Measurements from ENCODE around the gene MAPK14.

Gene MAPK14

DNA sequence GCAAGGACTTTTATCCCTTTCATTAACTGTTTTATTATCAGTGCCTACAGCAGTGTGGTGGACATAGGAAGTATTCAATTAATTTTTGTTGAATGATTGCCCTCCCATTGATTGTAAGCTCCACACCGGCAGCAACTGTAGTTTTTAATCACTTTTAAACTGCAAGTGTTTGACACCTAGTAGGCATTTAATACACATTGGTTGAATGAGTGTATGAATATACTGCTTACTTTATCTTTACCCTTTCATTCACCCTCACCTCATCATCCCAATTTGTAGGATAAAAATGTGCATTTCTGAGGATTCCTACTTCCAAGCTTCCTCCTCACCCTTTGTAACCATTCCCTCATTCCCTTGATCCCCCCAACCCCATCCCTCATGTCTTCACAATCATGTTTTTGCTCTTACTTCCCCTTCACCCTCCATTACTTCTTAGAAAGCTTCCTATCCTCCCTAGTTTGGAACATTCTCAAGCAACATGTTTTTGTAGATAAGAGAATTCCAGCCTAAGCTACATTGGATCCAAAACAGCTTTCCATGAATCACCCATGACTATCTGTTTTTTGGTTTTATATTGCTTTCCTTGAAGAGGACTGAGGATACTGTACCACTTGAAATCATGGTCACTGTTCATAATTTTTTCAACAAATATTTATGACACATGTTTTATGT, 2.2 kb upstream of the MAPK14 start:
- H4K91ac ChIP-seq (ENCODE audit: low read length): no peak overlapping the region
- H3K4me1 ChIP-seq (ENCODE audit: control insufficient read depth, insufficient read depth, low read depth, low read length): peaks cover 5% of the 10 kb centered on the region
- no peak overlapping the region for H3K4me2 ChIP-seq (ENCODE audit: low read length, poor library complexity, severe bottlenecking)
- H2AK5ac ChIP-seq (ENCODE audit: low read length, severe bottlenecking): no peak overlapping the region
- no peak overlapping the region for H3K18ac ChIP-seq (ENCODE audit: low read depth in 1 of 2, low read length in 2 of 2)
- WGBS: no CpG with 5 or more reads among the region's 1 CpG
- H3K4me3 ChIP-seq (ENCODE audit: insufficient read depth in 1 of 2, low read depth in 1 of 2, low read length in 2 of 2): no peak overlapping the region
- no peak overlapping the region for H3K27ac ChIP-seq (ENCODE audit: low read length, poor library complexity, severe bottlenecking)
- H3K9me3 ChIP-seq (ENCODE audit: control insufficient read depth, low read length): no peaks in the 10 kb centered on the region
- H3K79me1 ChIP-seq (replicated peaks; ENCODE audit: low read length, poor library complexity, severe bottlenecking): no peaks in the 10 kb centered on the region
- H3K27me3 ChIP-seq (ENCODE audit: control insufficient read depth in 1 of 2, insufficient read depth in 1 of 2, low read length in 2 of 2): no peaks in the 10 kb centered on the region
- no peaks in the 10 kb centered on the region for H3K36me3 ChIP-seq (ENCODE audit: control insufficient read depth in 1 of 2, insufficient read depth in 2 of 2, low read depth in 1 of 2, low read length in 2 of 2)
- H3K4ac ChIP-seq (ENCODE audit: low read depth in 1 of 2, low read length in 2 of 2): no peak overlapping the region
- no peak overlapping the region for H3K23ac ChIP-seq (ENCODE audit: low read length in 2 of 2)
- H2BK15ac ChIP-seq (ENCODE audit: low read depth, poor library complexity, severe bottlenecking): no peak overlapping the region
- no peak overlapping the region for H2BK12ac ChIP-seq (ENCODE audit: low read length in 2 of 2)
- H2AFZ ChIP-seq (ENCODE audit: low read depth, low read length): no peak overlapping the region
- H2BK5ac ChIP-seq (ENCODE audit: low read depth, low read length, poor library complexity, severe bottlenecking): no peak overlapping the region
- H4K8ac ChIP-seq (ENCODE audit: low read length): no peak overlapping the region
- H3K14ac ChIP-seq (ENCODE audit: low read length in 2 of 2): no peak overlapping the region
- no peak overlapping the region for H2BK120ac ChIP-seq (ENCODE audit: low read depth, low read length)
- H3K9ac ChIP-seq (ENCODE audit: low read length): peak overlapping the region; percentile 31
- DNase-seq: peak; percentile 37

DNA sequence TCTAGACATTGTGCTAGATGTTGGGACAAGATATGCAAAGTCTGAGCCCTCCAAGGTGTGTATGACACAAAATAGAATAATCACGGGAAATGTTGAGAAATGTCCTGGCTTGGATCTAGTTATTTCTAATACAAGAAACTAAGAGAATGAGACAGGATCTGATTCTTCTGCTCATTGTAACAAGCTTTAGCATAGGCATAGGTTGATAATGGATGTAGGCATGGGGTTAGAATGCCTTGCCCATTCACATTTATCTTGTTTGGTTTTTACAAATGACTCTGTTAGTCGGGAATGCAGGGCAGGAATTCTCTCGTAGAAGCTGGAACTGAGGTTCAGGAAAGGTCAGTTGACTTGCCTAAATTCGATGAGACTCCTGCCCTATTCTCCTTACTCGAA, 1.7 kb upstream of the MAPK14 start:
- no peak overlapping the region for H2AK5ac ChIP-seq (ENCODE audit: low read length, severe bottlenecking)
- H3K4me3 ChIP-seq (ENCODE audit: insufficient read depth in 1 of 2, low read depth in 1 of 2, low read length in 2 of 2): no peak overlapping the region
- no peak overlapping the region for H2BK5ac ChIP-seq (ENCODE audit: low read depth, low read length, poor library complexity, severe bottlenecking)
- H2AFZ ChIP-seq (ENCODE audit: low read depth, low read length): no peak overlapping the region
- H3K36me3 ChIP-seq (ENCODE audit: control insufficient read depth in 1 of 2, insufficient read depth in 2 of 2, low read depth in 1 of 2, low read length in 2 of 2): no peaks in the 10 kb centered on the region
- no peak overlapping the region for H3K18ac ChIP-seq (ENCODE audit: low read depth in 1 of 2, low read length in 2 of 2)
- H3K79me1 ChIP-seq (replicated peaks; ENCODE audit: low read length, poor library complexity, severe bottlenecking): no peaks in the 10 kb centered on the region
- peaks cover 5% of the 10 kb centered on the region for H3K4me1 ChIP-seq (ENCODE audit: control insufficient read depth, insufficient read depth, low read depth, low read length)
- no peak overlapping the region for H3K4me2 ChIP-seq (ENCODE audit: low read length, poor library complexity, severe bottlenecking)
- H4K91ac ChIP-seq (ENCODE audit: low read length): no peak overlapping the region
- H2BK12ac ChIP-seq (ENCODE audit: low read length in 2 of 2): no peak overlapping the region
- no peak overlapping the region for H3K4ac ChIP-seq (ENCODE audit: low read depth in 1 of 2, low read length in 2 of 2)
- no peak overlapping the region for H2BK15ac ChIP-seq (ENCODE audit: low read depth, poor library complexity, severe bottlenecking)
- no peak overlapping the region for H3K23ac ChIP-seq (ENCODE audit: low read length in 2 of 2)
- 26% methylated on average over 5 of the region's 5 CpGs for WGBS
- H4K8ac ChIP-seq (ENCODE audit: low read length): no peak overlapping the region
- H3K14ac ChIP-seq (ENCODE audit: low read length in 2 of 2): no peak overlapping the region
- no peaks in the 10 kb centered on the region for H3K27me3 ChIP-seq (ENCODE audit: control insufficient read depth in 1 of 2, insufficient read depth in 1 of 2, low read length in 2 of 2)
- H2BK120ac ChIP-seq (ENCODE audit: low read depth, low read length): no peak overlapping the region
- H3K9ac ChIP-seq (ENCODE audit: low read length): peak overlapping the region; percentile 31
- H3K9me3 ChIP-seq (ENCODE audit: control insufficient read depth, low read length): no peaks in the 10 kb centered on the region
- no peak overlapping the region for H3K27ac ChIP-seq (ENCODE audit: low read length, poor library complexity, severe bottlenecking)
- peak; percentile 41 for DNase-seq

DNA sequence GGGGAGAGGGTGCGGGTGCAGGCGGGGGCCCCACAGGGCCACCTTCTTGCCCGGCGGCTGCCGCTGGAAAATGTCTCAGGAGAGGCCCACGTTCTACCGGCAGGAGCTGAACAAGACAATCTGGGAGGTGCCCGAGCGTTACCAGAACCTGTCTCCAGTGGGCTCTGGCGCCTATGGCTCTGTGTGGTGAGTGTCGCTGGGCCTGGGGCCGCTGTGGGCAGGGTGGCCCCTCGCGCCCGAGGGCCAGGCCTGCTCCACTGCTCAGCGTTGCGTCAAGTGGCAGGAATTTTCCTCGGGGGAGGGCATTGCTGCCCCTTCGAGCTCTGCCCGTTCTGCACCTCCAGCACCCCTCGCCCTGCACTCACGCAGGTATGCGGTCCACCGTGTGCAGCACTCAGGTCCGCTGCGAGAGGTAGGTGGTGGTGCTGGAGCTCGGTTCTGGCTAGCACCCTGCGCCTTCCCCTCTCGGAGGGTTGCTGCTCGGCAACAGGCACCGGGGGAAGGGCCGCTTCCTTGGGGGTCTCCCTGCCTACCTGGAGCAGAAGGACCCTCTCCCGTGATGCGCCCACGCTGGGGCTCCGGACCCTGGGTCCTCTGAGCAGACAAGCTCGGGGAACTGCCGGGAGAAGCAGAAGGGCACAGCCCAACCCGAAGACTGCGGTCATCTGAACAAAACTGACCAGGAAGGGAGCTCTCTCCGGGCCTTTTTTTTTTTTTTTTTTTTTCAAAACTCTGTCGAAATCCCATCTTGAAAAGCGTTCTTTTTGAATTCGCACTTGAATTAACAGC, 674 bp downstream of the MAPK14 start:
- Histone ChIP-seq H3K4ac (ENCODE audit: low read depth in 1 of 2, low read length in 2 of 2) (peak overlapping the region; percentile 92 to 97), H3K4me1 (ENCODE audit: control insufficient read depth, insufficient read depth, low read depth, low read length) (peaks cover 5% of the 10 kb centered on the region), H3K79me1 (replicated peaks; ENCODE audit: low read length, poor library complexity, severe bottlenecking) (no peaks in the 10 kb centered on the region), H3K4me3 (ENCODE audit: insufficient read depth in 1 of 2, low read depth in 1 of 2, low read length in 2 of 2) (peak overlapping the region; percentile 91 to 99), H2BK120ac (ENCODE audit: low read depth, low read length) (peak overlapping the region; percentile 21), H3K23ac (ENCODE audit: low read length in 2 of 2) (peak overlapping the region in 1 of 2 experiments; percentile 98), H4K8ac (ENCODE audit: low read length) (peak overlapping the region; percentile 85), H3K18ac (ENCODE audit: low read depth in 1 of 2, low read length in 2 of 2) (peak overlapping the region; percentile 91 to 94), H3K36me3 (ENCODE audit: control insufficient read depth in 1 of 2, insufficient read depth in 2 of 2, low read depth in 1 of 2, low read length in 2 of 2) (no peaks in the 10 kb centered on the region), H3K9ac (ENCODE audit: low read length) (peak overlapping the region; percentile 97), H2BK15ac (ENCODE audit: low read depth, poor library complexity, severe bottlenecking) (peak overlapping the region; percentile 57), H3K9me3 (ENCODE audit: control insufficient read depth, low read length) (no peaks in the 10 kb centered on the region), H2AK5ac (ENCODE audit: low read length, severe bottlenecking) (no peak overlapping the region), H3K27ac (ENCODE audit: low read length, poor library complexity, severe bottlenecking) (peak overlapping the region; percentile 75), H3K4me2 (ENCODE audit: low read length, poor library complexity, severe bottlenecking) (peak overlapping the region; percentile 81), H2BK12ac (ENCODE audit: low read length in 2 of 2) (peak overlapping the region in 1 of 2 experiments; percentile 70), H2AFZ (ENCODE audit: low read depth, low read length) (peak overlapping the region; percentile 33), H3K27me3 (ENCODE audit: control insufficient read depth in 1 of 2, insufficient read depth in 1 of 2, low read length in 2 of 2) (no peaks in the 10 kb centered on the region), H3K14ac (ENCODE audit: low read length in 2 of 2) (peak overlapping the region; percentile 43 to 97), H4K91ac (ENCODE audit: low read length) (peak overlapping the region; percentile 95), H2BK5ac (ENCODE audit: low read depth, low read length, poor library complexity, severe bottlenecking) (peak overlapping the region; percentile 77)
- DNase-seq: peak; percentile 48
- WGBS: under 1% methylated on average over 35 of the region's 44 CpGs

DNA sequence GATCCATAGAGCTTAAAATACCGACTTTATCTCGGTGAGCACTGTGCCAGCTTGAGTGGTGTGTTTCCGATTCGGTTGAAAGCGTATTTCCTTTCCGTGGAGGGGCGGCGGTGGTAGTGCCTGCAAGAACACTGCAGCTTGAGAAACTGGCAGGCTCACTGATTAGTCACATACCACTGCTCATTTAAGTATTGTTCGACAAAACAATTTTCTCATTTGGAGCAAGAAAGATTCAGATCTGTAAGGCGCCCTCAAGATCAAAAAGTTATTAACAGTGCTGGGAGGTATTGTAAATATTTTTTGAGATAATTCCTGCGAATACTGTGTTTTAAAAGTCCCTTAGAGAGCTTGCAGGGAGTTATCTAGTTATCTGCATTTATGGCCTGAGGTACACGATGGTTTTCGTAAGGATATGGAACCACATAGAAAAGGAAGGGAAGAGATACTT, 1.3 kb downstream of the MAPK14 start:
- H3K27me3 ChIP-seq (ENCODE audit: control insufficient read depth in 1 of 2, insufficient read depth in 1 of 2, low read length in 2 of 2): no peaks in the 10 kb centered on the region
- no peak overlapping the region for H2AK5ac ChIP-seq (ENCODE audit: low read length, severe bottlenecking)
- H3K27ac ChIP-seq (ENCODE audit: low read length, poor library complexity, severe bottlenecking): peak overlapping the region; percentile 75
- DNase-seq: peak; percentile 84
- H3K23ac ChIP-seq (ENCODE audit: low read length in 2 of 2): no peak overlapping the region
- peak overlapping the region in 1 of 2 experiments; percentile 86 for H3K18ac ChIP-seq (ENCODE audit: low read depth in 1 of 2, low read length in 2 of 2)
- no peaks in the 10 kb centered on the region for H3K79me1 ChIP-seq (replicated peaks; ENCODE audit: low read length, poor library complexity, severe bottlenecking)
- H2BK12ac ChIP-seq (ENCODE audit: low read length in 2 of 2): no peak overlapping the region
- H3K4me2 ChIP-seq (ENCODE audit: low read length, poor library complexity, severe bottlenecking): peak overlapping the region; percentile 81
- H3K14ac ChIP-seq (ENCODE audit: low read length in 2 of 2): no peak overlapping the region
- H4K8ac ChIP-seq (ENCODE audit: low read length): no peak overlapping the region
- H4K91ac ChIP-seq (ENCODE audit: low read length): no peak overlapping the region
- H3K4ac ChIP-seq (ENCODE audit: low read depth in 1 of 2, low read length in 2 of 2): no peak overlapping the region
- H2BK5ac ChIP-seq (ENCODE audit: low read depth, low read length, poor library complexity, severe bottlenecking): no peak overlapping the region
- H2BK120ac ChIP-seq (ENCODE audit: low read depth, low read length): peak overlapping the region; percentile 21
- H3K9me3 ChIP-seq (ENCODE audit: control insufficient read depth, low read length): no peaks in the 10 kb centered on the region
- peak overlapping the region; percentile 97 for H3K9ac ChIP-seq (ENCODE audit: low read length)
- under 1% methylated on average over 13 of the region's 13 CpGs for WGBS
- no peaks in the 10 kb centered on the region for H3K36me3 ChIP-seq (ENCODE audit: control insufficient read depth in 1 of 2, insufficient read depth in 2 of 2, low read depth in 1 of 2, low read length in 2 of 2)
- no peak overlapping the region for H2BK15ac ChIP-seq (ENCODE audit: low read depth, poor library complexity, severe bottlenecking)
- H2AFZ ChIP-seq (ENCODE audit: low read depth, low read length): no peak overlapping the region
- peak overlapping the region; percentile 91 to 99 for H3K4me3 ChIP-seq (ENCODE audit: insufficient read depth in 1 of 2, low read depth in 1 of 2, low read length in 2 of 2)
- peaks cover 5% of the 10 kb centered on the region for H3K4me1 ChIP-seq (ENCODE audit: control insufficient read depth, insufficient read depth, low read depth, low read length)

Measured in mesenchymal stem cell (in vitro differentiated cells and primary cell).